ENCODE data around the gene TRIP13.
"Not testable (repeated sequence)": the region's sequence is repeated elsewhere in the genome, so short reads cannot be mapped to it uniquely, and the experiment has no call there.

Gene TRIP13, protein sequence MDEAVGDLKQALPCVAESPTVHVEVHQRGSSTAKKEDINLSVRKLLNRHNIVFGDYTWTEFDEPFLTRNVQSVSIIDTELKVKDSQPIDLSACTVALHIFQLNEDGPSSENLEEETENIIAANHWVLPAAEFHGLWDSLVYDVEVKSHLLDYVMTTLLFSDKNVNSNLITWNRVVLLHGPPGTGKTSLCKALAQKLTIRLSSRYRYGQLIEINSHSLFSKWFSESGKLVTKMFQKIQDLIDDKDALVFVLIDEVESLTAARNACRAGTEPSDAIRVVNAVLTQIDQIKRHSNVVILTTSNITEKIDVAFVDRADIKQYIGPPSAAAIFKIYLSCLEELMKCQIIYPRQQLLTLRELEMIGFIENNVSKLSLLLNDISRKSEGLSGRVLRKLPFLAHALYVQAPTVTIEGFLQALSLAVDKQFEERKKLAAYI

DNA sequence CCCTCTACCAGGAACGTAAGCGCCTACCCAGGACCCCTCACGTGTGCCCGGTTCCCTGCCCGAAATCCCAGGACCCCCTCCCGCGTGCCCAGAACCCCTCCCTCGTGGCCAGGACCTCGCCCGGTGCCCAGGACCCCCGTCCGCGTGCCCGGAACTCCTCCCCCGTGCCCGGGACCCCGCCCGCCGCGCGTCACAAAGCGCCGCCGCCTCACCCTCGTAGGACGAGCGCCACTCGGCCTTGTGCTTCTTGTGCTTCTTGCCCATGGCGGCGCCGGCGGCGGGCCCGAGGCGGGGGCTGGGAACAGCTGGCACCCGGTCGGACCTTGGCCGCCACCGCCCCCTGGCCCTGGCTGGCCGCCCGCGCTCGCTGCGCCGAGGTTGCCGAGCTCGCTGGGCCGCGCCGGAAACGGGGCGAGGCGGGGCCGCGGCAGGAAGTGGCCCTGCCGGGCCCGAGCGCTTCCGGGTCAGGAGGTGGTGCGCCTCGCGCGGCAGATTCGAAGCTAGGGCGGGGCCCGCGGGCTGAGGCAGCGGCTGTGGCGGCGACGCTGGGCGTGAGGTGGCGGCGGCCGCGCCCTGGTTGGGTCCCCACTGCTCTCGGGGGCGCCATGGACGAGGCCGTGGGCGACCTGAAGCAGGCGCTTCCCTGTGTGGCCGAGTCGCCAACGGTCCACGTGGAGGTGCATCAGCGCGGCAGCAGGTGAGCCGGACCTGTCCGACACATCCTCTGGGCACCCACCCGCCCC lies at the start of gene TRIP13, which contains the start of gene BRD9:
Gene TRIP13 (plus strand): TSS at position 491 of the 743 bp plus-strand sequence. CDS start 115 bp downstream, at position 606.
Gene BRD9 (minus strand): TSS at position 408 of the 743 bp plus-strand sequence. CDS start 144 bp downstream, at position 264.
- TF ChIP-seq, protein P1, sequence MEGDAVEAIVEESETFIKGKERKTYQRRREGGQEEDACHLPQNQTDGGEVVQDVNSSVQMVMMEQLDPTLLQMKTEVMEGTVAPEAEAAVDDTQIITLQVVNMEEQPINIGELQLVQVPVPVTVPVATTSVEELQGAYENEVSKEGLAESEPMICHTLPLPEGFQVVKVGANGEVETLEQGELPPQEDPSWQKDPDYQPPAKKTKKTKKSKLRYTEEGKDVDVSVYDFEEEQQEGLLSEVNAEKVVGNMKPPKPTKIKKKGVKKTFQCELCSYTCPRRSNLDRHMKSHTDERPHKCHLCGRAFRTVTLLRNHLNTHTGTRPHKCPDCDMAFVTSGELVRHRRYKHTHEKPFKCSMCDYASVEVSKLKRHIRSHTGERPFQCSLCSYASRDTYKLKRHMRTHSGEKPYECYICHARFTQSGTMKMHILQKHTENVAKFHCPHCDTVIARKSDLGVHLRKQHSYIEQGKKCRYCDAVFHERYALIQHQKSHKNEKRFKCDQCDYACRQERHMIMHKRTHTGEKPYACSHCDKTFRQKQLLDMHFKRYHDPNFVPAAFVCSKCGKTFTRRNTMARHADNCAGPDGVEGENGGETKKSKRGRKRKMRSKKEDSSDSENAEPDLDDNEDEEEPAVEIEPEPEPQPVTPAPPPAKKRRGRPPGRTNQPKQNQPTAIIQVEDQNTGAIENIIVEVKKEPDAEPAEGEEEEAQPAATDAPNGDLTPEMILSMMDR (IDR thresholded peaks at IDR 0.05; ENCODE audit: insufficient read depth, low read length, poor library complexity, severe bottlenecking) = no peak
- Histone ChIP-seq H3K4me3 (replicated peaks; ENCODE audit: low read depth, low read length) (peak within 1 kb of the TSS; percentile 99), H3K27me3 (replicated peaks; ENCODE audit: control insufficient read depth, insufficient read depth, low read length) (no peaks in the 10 kb centered on the region), H3K36me3 (ENCODE audit: control insufficient read depth, insufficient read depth, low read length) (peaks cover 23% of the 10 kb centered on the region)
- DNase-seq (ENCODE audit: extremely low read depth, insufficient read length) = peak; percentile 88

DNA sequence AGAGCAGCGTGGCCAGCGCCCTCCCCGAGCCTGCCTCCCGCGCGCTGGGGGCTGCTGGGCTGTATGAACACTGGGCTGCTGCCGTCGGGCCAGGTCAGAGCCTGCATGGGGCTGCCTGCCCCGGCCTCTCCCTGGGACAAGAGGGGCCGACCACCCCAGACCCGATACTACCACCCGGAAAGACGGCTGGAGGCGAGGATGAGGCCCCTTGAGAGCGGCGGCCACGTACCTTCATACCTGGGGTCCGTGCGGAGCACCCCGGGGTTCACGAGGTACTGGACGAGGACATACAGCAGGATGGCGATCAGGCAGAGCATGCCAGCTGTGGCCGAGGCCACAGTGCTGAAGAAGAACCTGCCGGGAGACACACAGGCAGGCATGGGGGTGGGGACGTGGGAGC lies 49.3 kb upstream of the TRIP13 start:
- not testable (repeated sequence) for H3K36me3 ChIP-seq (ENCODE audit: control insufficient read depth, insufficient read depth, low read length); H3K27me3 ChIP-seq (replicated peaks; ENCODE audit: control insufficient read depth, insufficient read depth, low read length); DNase-seq (ENCODE audit: extremely low read depth, insufficient read length); H3K4me3 ChIP-seq (replicated peaks; ENCODE audit: low read depth, low read length)

DNA sequence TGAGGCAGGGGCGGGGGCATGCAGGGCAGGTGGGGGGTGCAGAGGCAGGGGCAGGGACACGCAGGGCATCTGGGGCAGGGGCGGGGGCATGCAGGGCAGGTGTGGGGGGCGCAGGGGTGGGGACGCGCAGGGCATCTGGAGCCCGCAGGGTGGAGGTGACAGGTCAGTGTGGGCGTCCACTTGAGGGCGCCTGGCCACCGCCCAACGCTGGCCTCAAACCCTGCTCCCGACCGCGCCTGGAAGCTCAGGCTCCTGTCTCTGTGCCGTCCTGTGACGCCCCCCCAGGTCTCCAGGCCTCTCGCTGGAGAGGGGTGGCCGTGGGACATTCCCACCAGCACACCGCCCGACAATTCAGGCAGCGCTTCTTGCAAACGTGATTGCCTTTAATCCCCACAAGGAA lies 48.8 kb upstream of the TRIP13 start:
- not testable (repeated sequence) for H3K36me3 ChIP-seq (ENCODE audit: control insufficient read depth, insufficient read depth, low read length); H3K27me3 ChIP-seq (replicated peaks; ENCODE audit: control insufficient read depth, insufficient read depth, low read length); DNase-seq (ENCODE audit: extremely low read depth, insufficient read length); H3K4me3 ChIP-seq (replicated peaks; ENCODE audit: low read depth, low read length)

DNA sequence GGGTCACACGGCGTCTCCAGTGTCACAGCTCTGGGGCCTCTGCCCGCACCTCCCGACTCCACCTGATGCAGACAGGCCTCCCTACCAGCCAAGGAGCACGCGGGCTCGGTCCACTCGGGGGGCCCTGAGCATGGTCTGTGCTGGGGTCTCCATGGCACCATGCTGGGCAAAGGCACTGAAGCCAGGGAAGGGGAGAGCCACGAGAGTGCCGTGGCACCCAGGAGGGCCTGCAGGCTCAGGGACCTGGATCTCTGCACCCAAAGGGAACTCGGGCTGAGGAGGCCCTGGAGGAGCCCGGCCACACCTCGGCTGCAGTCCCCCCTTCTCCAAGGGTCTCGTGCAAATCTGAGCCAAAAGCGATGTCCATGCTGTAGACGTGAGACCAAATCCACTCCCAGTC lies 48.3 kb upstream of the TRIP13 start:
- H3K27me3 ChIP-seq (replicated peaks; ENCODE audit: control insufficient read depth, insufficient read depth, low read length); H3K36me3 ChIP-seq (ENCODE audit: control insufficient read depth, insufficient read depth, low read length): not testable (repeated sequence)
- DNase-seq (ENCODE audit: extremely low read depth, insufficient read length) = peak; percentile 0

DNA sequence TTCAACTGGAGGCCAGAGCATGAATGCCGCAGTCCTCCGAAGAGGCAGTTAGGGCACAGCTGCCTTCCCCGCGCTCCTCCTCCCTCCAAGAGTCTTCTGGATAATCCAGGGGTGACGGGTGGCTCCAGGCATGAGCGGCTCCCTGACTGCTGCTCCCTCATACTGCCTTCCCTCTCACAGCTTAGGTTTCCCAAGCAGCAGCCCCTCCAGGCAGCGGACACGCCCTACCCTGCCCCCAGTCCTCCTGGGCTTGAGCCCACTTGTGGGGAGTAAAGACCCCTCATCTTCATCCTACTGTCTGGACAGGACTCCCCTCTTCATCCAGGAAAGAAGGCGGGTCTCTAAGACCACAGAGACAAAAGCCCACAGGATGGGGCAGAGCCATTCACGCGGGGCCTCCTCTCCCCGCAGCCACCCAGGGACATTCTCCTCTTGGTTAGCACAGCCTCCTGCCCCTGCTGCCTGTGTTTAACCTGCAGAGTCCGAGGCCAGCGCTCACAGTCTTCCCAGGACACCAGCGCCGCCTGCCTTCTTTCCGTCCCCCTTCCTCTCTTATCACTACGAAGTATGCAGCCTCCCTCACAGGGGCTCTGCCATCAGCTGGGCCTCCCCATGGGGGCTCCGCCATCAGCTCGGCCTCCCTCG lies 47.5 kb upstream of the TRIP13 start:
- H3K36me3 ChIP-seq (ENCODE audit: control insufficient read depth, insufficient read depth, low read length); DNase-seq (ENCODE audit: extremely low read depth, insufficient read length); H3K4me3 ChIP-seq (replicated peaks; ENCODE audit: low read depth, low read length); H3K27me3 ChIP-seq (replicated peaks; ENCODE audit: control insufficient read depth, insufficient read depth, low read length): not testable (repeated sequence)

More for the DNA sequence above, 48.3 kb upstream of the TRIP13 start:
- H3K4me3 ChIP-seq (replicated peaks; ENCODE audit: low read depth, low read length) = not testable (repeated sequence)

DNA sequence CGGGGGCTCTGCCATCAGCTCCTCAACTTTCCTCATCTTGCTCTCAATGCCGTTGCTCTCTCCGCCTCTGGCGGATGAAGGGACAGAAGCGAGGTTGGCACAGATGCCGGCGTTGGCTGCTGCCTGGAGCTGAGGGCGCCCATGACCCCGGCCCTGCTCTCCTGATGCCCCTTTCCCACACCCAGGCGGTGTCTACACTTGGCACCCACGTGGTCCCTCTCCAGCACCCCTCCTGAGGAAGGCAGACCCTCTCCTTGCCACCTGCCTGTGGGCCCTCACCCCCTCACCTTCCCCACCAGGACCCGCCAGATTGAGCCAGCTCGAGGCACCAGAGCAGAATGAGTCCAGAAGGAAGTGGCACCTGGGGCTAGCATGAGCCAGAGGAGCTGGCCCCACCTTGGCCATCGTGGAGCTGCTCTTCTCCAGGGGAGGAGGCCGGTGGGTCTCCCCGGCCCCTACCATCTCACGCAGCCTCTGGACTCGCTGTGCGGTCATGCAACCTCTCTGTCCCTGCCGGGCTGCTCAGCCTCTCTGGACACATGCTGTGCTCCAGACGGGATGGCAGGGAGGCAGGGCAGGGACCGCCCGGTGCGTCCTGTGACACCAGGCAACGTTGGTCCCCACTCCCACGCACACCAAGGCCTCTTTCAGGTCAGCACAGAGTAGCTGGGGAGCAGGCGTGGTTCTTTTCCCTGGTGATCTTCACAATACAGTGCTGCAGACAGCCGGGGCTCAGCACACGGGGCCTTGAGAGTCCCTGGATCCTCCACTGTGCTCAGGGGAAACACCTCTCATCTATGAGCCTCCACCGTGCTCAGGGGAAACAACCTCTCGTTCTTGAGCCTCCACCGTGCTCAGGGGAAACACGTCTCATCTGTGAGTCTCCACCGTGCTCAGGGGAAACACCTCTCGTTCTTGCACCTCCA lies 46.7 kb upstream of the TRIP13 start:
- not testable (repeated sequence) for H3K36me3 ChIP-seq (ENCODE audit: control insufficient read depth, insufficient read depth, low read length); H3K4me3 ChIP-seq (replicated peaks; ENCODE audit: low read depth, low read length); H3K27me3 ChIP-seq (replicated peaks; ENCODE audit: control insufficient read depth, insufficient read depth, low read length); DNase-seq (ENCODE audit: extremely low read depth, insufficient read length)

DNA sequence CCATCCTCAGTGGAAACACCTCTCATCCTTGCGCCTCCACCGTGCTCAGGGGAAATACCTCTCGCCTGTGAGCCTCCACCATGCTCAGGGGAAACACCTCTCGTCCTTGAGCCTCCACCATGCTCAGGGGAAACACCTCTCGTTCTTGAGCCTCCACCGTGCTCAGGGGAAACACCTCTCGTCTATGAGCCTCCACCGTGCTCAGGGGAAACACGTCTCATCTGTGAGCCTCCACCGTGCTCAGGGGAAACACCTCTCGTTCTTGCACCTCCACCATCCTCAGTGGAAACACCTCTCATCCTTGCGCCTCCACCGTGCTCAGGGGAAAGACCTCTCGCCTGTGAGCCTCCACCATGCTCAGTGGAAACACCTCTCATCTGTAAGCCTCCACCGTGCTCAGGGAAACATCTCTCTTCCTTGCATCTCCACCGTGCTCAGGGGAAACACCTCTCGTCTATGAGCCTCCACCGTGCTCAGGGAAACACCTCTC lies 46.0 kb upstream of the TRIP13 start:
- H3K4me3 ChIP-seq (replicated peaks; ENCODE audit: low read depth, low read length); H3K36me3 ChIP-seq (ENCODE audit: control insufficient read depth, insufficient read depth, low read length); H3K27me3 ChIP-seq (replicated peaks; ENCODE audit: control insufficient read depth, insufficient read depth, low read length); DNase-seq (ENCODE audit: extremely low read depth, insufficient read length): not testable (repeated sequence)

DNA sequence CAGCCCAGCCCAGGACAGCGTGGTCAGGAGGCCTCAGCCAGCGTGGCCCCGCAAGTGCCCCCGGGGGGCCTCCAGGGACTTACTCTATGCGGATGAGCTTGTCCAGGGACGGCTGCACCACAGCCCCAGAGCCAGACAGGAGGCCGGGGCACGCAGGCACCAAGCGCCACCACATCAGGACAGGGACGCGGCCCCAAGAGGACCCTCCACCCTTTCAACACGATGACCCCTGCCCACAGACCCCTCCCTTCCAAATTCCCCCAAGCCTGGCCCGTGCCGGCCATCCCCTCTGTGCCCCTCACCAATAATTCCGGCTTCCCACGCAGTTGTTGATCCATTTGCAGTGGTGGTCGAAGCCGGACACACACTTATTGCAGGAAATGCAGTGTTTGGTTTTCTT lies 45.5 kb upstream of the TRIP13 start:
- H3K36me3 ChIP-seq (ENCODE audit: control insufficient read depth, insufficient read depth, low read length); H3K27me3 ChIP-seq (replicated peaks; ENCODE audit: control insufficient read depth, insufficient read depth, low read length); H3K4me3 ChIP-seq (replicated peaks; ENCODE audit: low read depth, low read length); DNase-seq (ENCODE audit: extremely low read depth, insufficient read length): not testable (repeated sequence)

DNA sequence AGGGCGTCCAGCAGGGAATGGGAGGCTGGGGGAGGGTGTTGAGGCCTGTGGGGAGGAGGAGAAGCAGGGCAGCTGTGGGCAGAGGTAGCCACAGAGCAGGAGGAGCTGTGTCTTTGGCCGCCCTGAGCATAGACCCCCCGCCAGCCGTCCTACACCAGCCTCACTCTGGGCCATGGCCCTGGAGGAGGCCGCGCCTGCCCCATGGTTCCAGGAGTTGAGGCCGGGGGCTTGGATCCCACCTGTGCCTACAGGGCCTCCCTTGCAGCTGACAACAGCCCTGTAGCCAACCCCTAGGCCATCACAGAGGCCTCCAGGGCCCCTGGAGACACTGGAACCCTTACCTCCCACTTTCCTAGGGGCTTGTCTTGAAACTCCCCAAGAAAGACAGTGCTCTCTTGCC lies 44.9 kb upstream of the TRIP13 start:
- DNase-seq (ENCODE audit: extremely low read depth, insufficient read length); H3K4me3 ChIP-seq (replicated peaks; ENCODE audit: low read depth, low read length); H3K27me3 ChIP-seq (replicated peaks; ENCODE audit: control insufficient read depth, insufficient read depth, low read length); H3K36me3 ChIP-seq (ENCODE audit: control insufficient read depth, insufficient read depth, low read length): not testable (repeated sequence)

All from GM06990 (cell line).